ENCODE results near the gene IL36G. TPM values are rescaled to one million over a fixed set of nuclear protein-coding genes. Genes with fewer than 3 reads are reported as not detected.

IL36G gene
- total and polyA plus RNA-seq, 2 of the 13 experiments (the other 11 are each of a cell fraction or from before 2014, with no cell fraction given): not detected

- in situ Hi-C loops (cut with HindIII; ENCODE audit: extremely low pct_ligation_motif_present, low pct_unique_long_range_greater_than_20kb) (no loop called here), intact Hi-C loops (cut with micrococcal nuclease; ENCODE audit: unreplicated experiment) (no loop called here)
- BruUV-seq (replicated peaks): no TSS peak
- no peaks in the 10 kb centered on the region for H4K20me1 ChIP-seq (ENCODE audit: insufficient read depth, low read length)
- DNase-seq (ENCODE audit: low spot score): no peak
- POLR2A ChIA-PET: no interaction called here
- H3K9me3 ChIP-seq (ENCODE audit: low read length): no peaks in the 10 kb centered on the region
- H3K79me2 ChIP-seq (ENCODE audit: insufficient read depth, low read length): no peaks in the 10 kb centered on the region
- no peaks in the 10 kb centered on the region for H3K4me1 ChIP-seq (ENCODE audit: insufficient read depth, low read length)
- no peaks in the 10 kb centered on the region for H3K36me3 ChIP-seq (replicated peaks in 1 of 2; ENCODE audit: control insufficient read depth in 1 of 2, insufficient read depth in 2 of 2, low read length in 2 of 2)
- no peak for TF ChIP-seq ZSCAN25 (CRISPR knock-in tag; IDR thresholded peaks at IDR 0.05)
- TF ChIP-seq FOXC1 (CRISPR knock-in tag; IDR thresholded peaks at IDR 0.05; ENCODE audit: borderline replicate concordance): no peak
- TF ChIP-seq ZNF574 (CRISPR knock-in tag; IDR thresholded peaks at IDR 0.05): no peak
- TF ChIP-seq U2AF2 (IDR thresholded peaks at IDR 0.05; ENCODE audit: low read depth, low read length): no peak
- no peak for TF ChIP-seq GFI1 (CRISPR knock-in tag; IDR thresholded peaks at IDR 0.05; ENCODE audit: borderline replicate concordance)
- no peak overlapping the region for H3K27ac ChIP-seq (ENCODE audit: extremely low read length, insufficient read depth, low read length)
- H2AFZ ChIP-seq (ENCODE audit: low read length): no peak overlapping the region
- peak; percentile 32 for FAIRE-seq
- no peak for ATAC-seq
- H3K4me2 ChIP-seq (ENCODE audit: low read depth, low read length): no peak overlapping the region
- CTCF ChIA-PET (ENCODE audit: low intra/inter-chr PET ratio, low total read pairs): no interaction called here
- no peak overlapping the region for H3K4me3 ChIP-seq (replicated peaks in 1 of 3; ENCODE audit: insufficient read depth in 1 of 3, low read depth in 2 of 3, low read length in 3 of 3)
- no peak overlapping the region for H3K9ac ChIP-seq (ENCODE audit: insufficient read depth, low read depth, low read length)
- peaks cover 0 to 5% of the 10 kb centered on the region in 2 experiments; a peak in 3 of 5 replicates for H3K27me3 ChIP-seq (ENCODE audit: control insufficient read depth in 1 of 2, insufficient read depth in 2 of 2, low read length in 2 of 2)
- WGBS (ENCODE audit: low lambda C conversion rate): 45% methylated on average over 1 of the region's 1 CpG
Measured at GRCh38 chr2:113011108-113011507, 33.3 kb downstream of the IL36G start.

Measured in HepG2 (cell line).